MM.1S (cell line): ENCODE results near the gene PGK1.
"Not testable (repeated sequence)": the region's sequence is repeated elsewhere in the genome, so short reads cannot be mapped to it uniquely, and the experiment has no call there.

Experiments
- DNase-seq: peaks from one replicate; pipeline ENCODE4 v3.0.0-alpha.2; 2015
- H2AFZ ChIP-seq: fragments of 300-600 bp; sonication (generic); 2 replicates; pipeline ENCODE4 v1.6.0; 2016; ENCODE audit warnings: antibody characterized with exemption, low read length
- H3F3A ChIP-seq: fragments of 300-600 bp; sonication (generic); 2 replicates; pipeline ENCODE4 v1.6.1; 2016; ENCODE audit warnings: mild to moderate bottlenecking, antibody characterized with exemption, low read length, moderate library complexity, mixed read lengths; ENCODE audit not compliant: insufficient read depth
- H3K27ac ChIP-seq: fragments of 300-600 bp; sonication (generic); 2 replicates; pipeline ENCODE4 v1.5.1; 2016; ENCODE audit warnings: mild to moderate bottlenecking, low read length
- H3K27me3 ChIP-seq: fragments of 300-600 bp; sonication (generic); replicated peaks from 2 replicates; pipeline ENCODE4 v1.6.0; 2016; ENCODE audit warnings: low read length; ENCODE audit not compliant: insufficient read depth
- H3K36me3 ChIP-seq: fragments of 300-600 bp; sonication (generic); replicated peaks from 2 replicates; pipeline ENCODE4 v1.6.1; 2016; ENCODE audit warnings: mild to moderate bottlenecking, low read length, mixed read lengths; ENCODE audit not compliant: insufficient read depth
- H3K4me1 ChIP-seq: fragments of 300-600 bp; sonication (generic); 2 replicates; pipeline ENCODE4 v1.6.1; 2016; ENCODE audit warnings: low read length, mixed read lengths
- H3K4me2 ChIP-seq: fragments of 300-600 bp; sonication (generic); 2 replicates; pipeline ENCODE4 v1.6.0; 2016; ENCODE audit warnings: low read depth, low read length
- H3K4me3 ChIP-seq: fragments of 300-600 bp; sonication (generic); 2 replicates; pipeline ENCODE4 v1.5.1; 2016; ENCODE audit warnings: low read length, mixed read lengths
- H3K79me2 ChIP-seq: fragments of 300-600 bp; sonication (generic); 2 replicates; pipeline ENCODE4 v1.6.1; 2016; ENCODE audit warnings: mixed run types, low read length, mixed read lengths
- H3K9ac ChIP-seq: fragments of 300-600 bp; sonication (generic); 2 replicates; pipeline ENCODE4 v1.6.1; 2016; ENCODE audit warnings: low read length, mixed read lengths
- H3K9me2 ChIP-seq: fragments of 300-600 bp; sonication (generic); replicated peaks from 2 replicates; pipeline ENCODE4 v1.6.1; 2016; ENCODE audit warnings: mild to moderate bottlenecking, low read length, mixed read lengths; ENCODE audit not compliant: insufficient read depth
- H3K9me3 ChIP-seq: fragments of 300-600 bp; sonication (generic); replicated peaks from 2 replicates; pipeline ENCODE4 v1.6.1; 2016; ENCODE audit warnings: mild to moderate bottlenecking, low read length, mixed read lengths; ENCODE audit not compliant: insufficient read depth
- H4K20me1 ChIP-seq: fragments of 300-600 bp; sonication (generic); 2 replicates; pipeline ENCODE4 v1.6.1; 2016; ENCODE audit warnings: mild to moderate bottlenecking, low read length, moderate library complexity, mixed read lengths; ENCODE audit not compliant: insufficient read depth
- EZH2 ChIP-seq: fragments of 300-600 bp; sonication (generic); optimal IDR thresholded peaks from 2 replicates; pipeline ENCODE3; 2017; ENCODE audit warnings: low read depth, mild to moderate bottlenecking, antibody characterized with exemption, low read length, mixed read lengths
- EZH2phosphoT487 ChIP-seq: fragments of 300-600 bp; sonication (generic); IDR thresholded peaks from 2 replicates; pipeline ENCODE4 v1.6.1; 2018; ENCODE audit warnings: antibody characterized with exemption, low read length
- TF ChIP-seq, protein P1 (sequence below): fragments of 300-600 bp; sonication (generic); IDR thresholded peaks from 2 replicates; pipeline ENCODE4 v1.5.1; 2016; ENCODE audit warnings: antibody characterized with exemption, low read length, mixed read lengths

PGK1 gene

DNA sequence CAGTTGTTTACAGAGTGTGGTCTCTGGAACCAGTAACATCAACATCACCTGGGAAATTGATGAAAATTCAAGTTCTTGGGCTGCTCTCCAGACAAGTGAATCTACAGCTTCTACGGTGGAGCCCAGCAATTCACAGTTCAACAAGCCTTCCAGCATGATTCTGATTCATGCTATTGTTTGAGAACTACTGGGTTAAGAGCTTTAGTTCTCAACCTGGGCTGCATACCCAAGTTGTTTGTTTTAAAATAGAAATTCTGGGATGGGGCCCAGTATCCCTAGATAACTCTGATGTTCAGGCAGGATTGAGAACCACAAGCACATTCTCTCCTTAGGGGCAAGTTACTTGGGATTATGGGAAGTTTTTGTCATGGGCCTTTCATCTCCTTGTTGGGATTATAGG, 37.9 kb upstream of the PGK1 start:
- H3K4me2 ChIP-seq, result no peak overlapping the region
- no peak overlapping the region for H3K4me3 ChIP-seq
- peaks cover 39% of the 10 kb centered on the region for H3K4me1 ChIP-seq
- no peak for DNase-seq
- no peaks in the 10 kb centered on the region for H4K20me1 ChIP-seq
- H2AFZ ChIP-seq, result no peak overlapping the region
- no peak overlapping the region for H3K27ac ChIP-seq
- H3K79me2 ChIP-seq, result no peaks in the 10 kb centered on the region
- no peaks in the 10 kb centered on the region for H3K9me3 ChIP-seq
- no peaks in the 10 kb centered on the region for H3F3A ChIP-seq
- no peaks in the 10 kb centered on the region for H3K9me2 ChIP-seq
- no peaks in the 10 kb centered on the region for H3K27me3 ChIP-seq
- no peak overlapping the region for H3K9ac ChIP-seq
- TF ChIP-seq, protein P1, sequence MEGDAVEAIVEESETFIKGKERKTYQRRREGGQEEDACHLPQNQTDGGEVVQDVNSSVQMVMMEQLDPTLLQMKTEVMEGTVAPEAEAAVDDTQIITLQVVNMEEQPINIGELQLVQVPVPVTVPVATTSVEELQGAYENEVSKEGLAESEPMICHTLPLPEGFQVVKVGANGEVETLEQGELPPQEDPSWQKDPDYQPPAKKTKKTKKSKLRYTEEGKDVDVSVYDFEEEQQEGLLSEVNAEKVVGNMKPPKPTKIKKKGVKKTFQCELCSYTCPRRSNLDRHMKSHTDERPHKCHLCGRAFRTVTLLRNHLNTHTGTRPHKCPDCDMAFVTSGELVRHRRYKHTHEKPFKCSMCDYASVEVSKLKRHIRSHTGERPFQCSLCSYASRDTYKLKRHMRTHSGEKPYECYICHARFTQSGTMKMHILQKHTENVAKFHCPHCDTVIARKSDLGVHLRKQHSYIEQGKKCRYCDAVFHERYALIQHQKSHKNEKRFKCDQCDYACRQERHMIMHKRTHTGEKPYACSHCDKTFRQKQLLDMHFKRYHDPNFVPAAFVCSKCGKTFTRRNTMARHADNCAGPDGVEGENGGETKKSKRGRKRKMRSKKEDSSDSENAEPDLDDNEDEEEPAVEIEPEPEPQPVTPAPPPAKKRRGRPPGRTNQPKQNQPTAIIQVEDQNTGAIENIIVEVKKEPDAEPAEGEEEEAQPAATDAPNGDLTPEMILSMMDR, result no peak
- TF ChIP-seq EZH2 (no peak), EZH2phosphoT487 (no peak)
- H3K36me3 ChIP-seq, result no peaks in the 10 kb centered on the region

DNA sequence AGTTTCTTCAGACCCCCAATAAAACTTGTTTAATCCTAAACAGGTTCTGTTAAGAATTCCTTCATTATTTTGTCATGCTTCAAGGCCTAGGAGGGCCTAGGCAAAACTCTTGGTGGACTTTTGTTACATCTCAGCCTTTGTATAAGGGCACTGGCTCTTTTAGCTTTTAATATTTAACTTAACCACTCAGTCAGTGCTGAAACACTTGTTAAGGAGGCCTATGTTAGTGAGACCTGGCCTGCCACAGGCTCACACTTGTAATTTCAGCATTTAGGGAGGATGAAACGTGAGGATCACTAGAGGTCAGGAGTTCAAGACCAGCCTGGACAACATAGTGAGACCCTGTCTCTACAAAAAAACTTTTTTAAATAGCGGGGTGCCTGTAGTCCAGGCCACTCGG, 32.7 kb upstream of the PGK1 start:
- H4K20me1 ChIP-seq, result no peaks in the 10 kb centered on the region
- peaks cover 6% of the 10 kb centered on the region for H3F3A ChIP-seq
- H3K9ac ChIP-seq, result no peak overlapping the region
- no peaks in the 10 kb centered on the region for H3K9me3 ChIP-seq
- TF ChIP-seq EZH2 (no peak), EZH2phosphoT487 (no peak)
- TF ChIP-seq, protein P1, result no peak
- no peaks in the 10 kb centered on the region for H3K36me3 ChIP-seq
- DNase-seq, result no peak
- H3K4me1 ChIP-seq, result peaks cover 17% of the 10 kb centered on the region
- no peak overlapping the region for H3K4me2 ChIP-seq
- no peak overlapping the region for H3K27ac ChIP-seq
- no peaks in the 10 kb centered on the region for H3K9me2 ChIP-seq
- no peaks in the 10 kb centered on the region for H3K79me2 ChIP-seq
- no peaks in the 10 kb centered on the region for H3K27me3 ChIP-seq
- H3K4me3 ChIP-seq, result no peak overlapping the region
- no peak overlapping the region for H2AFZ ChIP-seq

DNA sequence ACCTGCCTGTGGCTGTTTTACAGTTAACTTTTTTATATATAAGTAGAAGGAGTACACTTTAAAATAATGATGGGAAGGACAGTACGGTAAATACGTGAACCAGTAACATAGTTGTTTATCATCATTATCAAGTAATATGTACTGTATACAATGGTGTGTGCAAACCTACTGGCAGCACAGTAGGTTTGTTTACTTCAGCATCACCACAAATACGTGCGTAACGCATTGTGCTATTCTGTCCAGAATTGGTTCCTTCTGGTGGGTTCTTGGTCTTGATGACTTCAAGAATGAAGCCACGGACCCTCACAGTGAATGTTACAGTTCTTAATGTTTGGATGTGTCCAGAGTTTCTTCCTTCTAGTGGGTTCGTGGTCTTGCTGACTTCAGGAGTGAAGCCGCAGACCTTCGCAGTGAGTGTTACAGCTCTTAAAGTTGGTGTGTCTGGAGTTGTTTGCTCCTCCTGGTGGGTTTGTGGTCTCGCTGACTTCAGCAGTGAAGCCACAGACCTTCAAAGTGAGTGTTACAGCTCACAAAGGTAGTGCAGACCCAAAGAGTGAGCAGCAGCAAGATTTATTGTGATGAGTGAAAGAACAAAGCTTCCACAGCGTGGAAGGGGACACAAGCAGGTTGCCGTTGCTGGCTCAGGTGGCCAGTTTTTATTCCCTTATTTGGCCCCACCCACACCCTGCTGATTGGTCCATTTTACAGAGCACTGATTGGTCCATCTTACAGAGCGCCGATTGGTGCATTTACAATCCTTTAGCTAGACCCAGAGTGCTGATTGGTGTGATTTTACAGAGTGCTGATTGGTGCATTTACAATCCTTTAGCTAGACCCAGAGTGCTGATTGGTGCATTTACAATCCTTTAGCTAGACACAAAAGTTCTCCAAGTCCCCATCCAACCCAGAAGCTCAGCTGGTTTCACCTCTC, 30.6 kb upstream of the PGK1 start:
- H2AFZ ChIP-seq, H3F3A ChIP-seq, H3K4me3 ChIP-seq, H4K20me1 ChIP-seq, DNase-seq, H3K4me2 ChIP-seq, H3K9me2 ChIP-seq, H3K27me3 ChIP-seq, H3K36me3 ChIP-seq, H3K79me2 ChIP-seq, H3K9me3 ChIP-seq, H3K9ac ChIP-seq: not testable (repeated sequence)
- Histone ChIP-seq H3K27ac (peak overlapping the region; percentile 63; the same call in 1 of the 2 replicates), H3K4me1 (peaks cover 11% of the 10 kb centered on the region)

DNA sequence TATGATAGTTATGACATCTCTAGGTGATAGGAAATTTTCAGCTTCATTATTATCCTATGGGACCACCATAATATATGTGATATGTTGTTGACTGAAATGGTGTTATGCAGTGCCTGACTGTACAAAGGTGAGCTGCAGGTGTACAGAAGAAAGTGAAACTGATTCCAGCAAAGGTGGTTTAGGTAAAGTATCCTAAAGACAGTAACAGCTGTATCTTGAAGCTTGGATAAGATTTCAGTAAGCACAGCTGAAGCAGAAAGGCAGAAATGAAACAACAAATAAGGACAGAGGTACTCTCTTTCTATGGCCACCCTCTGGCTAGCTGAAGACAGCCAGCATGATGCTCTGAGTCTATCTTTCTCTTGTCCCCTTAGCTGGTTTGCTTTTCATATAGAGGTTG, 30.0 kb upstream of the PGK1 start:
- Histone ChIP-seq H3K9me3 (no peaks in the 10 kb centered on the region), H3K4me3 (no peak overlapping the region), H3K9ac (no peak overlapping the region), H3K27me3 (no peaks in the 10 kb centered on the region), H3K27ac (peak overlapping the region; percentile 63; the same call in 1 of the 2 replicates), H3K79me2 (no peaks in the 10 kb centered on the region), H3F3A (peaks cover 6% of the 10 kb centered on the region), H2AFZ (no peak overlapping the region), H3K9me2 (no peaks in the 10 kb centered on the region), H3K4me1 (peaks cover 8% of the 10 kb centered on the region), H3K4me2 (peak overlapping the region; percentile 47; the same call in 1 of the 2 replicates), H3K36me3 (no peaks in the 10 kb centered on the region), H4K20me1 (no peaks in the 10 kb centered on the region)
- peak; percentile 72 for DNase-seq
- TF ChIP-seq EZH2phosphoT487 (no peak), EZH2 (no peak)
- TF ChIP-seq, protein P1, result no peak
